IMR-90 (cell line): Measurements from ENCODE around the gene CDS2. TPM values are rescaled to one million over a fixed set of nuclear protein-coding genes. Genes with fewer than 3 reads are reported as not detected.
A peak's percentile ranks its signal among the peaks of the same experiment; 100 is the strongest.

ENCODE experiments used
- ATAC-seq: fragments of 200-7000 bp; cut with Tn5 transposase; 2 replicates; pipeline ENCODE4 v1.9.1; 2020; ENCODE audit warnings: low read depth, mild to moderate bottlenecking, moderate library complexity
- BruUV-seq: library from RNA; stranded (reverse); fragments of 400-500 nt; replicated peaks from 2 replicates; lab custom pipeline; 2021; lab: Mats Ljungman, UMichigan
- CTCF ChIA-PET: fragments of 300-600 bp; formaldehyde crosslinking; extraction: SDS; loops from one replicate; lab custom pipeline; 2021; ENCODE audit warnings: antibody characterized with exemption; lab: Yijun Ruan, JAX
- POLR2A ChIA-PET: fragments of 300-600 bp; sonication (Branson Sonifier 250); formaldehyde crosslinking; loops from one replicate; lab custom pipeline; 2022; ENCODE audit warnings: antibody characterized with exemption; ENCODE audit not compliant: unreplicated experiment; lab: Charles Lee
- DNase-seq: peaks from one replicate; pipeline ENCODE4 v3.0.0; 2013
- H2AFZ ChIP-seq: replicated peaks from 2 replicates; pipeline ENCODE3; 2013; ENCODE audit warnings: low read length, mild to moderate bottlenecking; ENCODE audit not compliant: poor library complexity
- H2AK5ac ChIP-seq: 2 replicates; pipeline ENCODE4 v1.6.1; 2013; ENCODE audit warnings: low read depth, low read length, inconsistent platforms
- H2AK9ac ChIP-seq: replicated peaks from 2 replicates; pipeline ENCODE3; 2013; ENCODE audit warnings: mild to moderate bottlenecking, low read depth, low read length, moderate library complexity; ENCODE audit not compliant: poor library complexity
- H2BK120ac ChIP-seq: 2 replicates; pipeline ENCODE4 v1.6.1; 2013; ENCODE audit warnings: low read depth, low read length, inconsistent platforms
- H2BK15ac ChIP-seq: 3 replicates; pipeline ENCODE4 v1.6.1; 2013; ENCODE audit warnings: low read depth, low read length, inconsistent platforms
- H2BK20ac ChIP-seq: 2 replicates; pipeline ENCODE4 v1.6.1; 2013; ENCODE audit warnings: low read depth, mild to moderate bottlenecking, inconsistent platforms, low read length, moderate library complexity
- H2BK5ac ChIP-seq: 2 replicates; pipeline ENCODE4 v1.6.1; 2013; ENCODE audit warnings: mild to moderate bottlenecking, low read depth, low read length, inconsistent platforms; ENCODE audit not compliant: poor library complexity, severe bottlenecking
- H3K14ac ChIP-seq: replicated peaks from 2 replicates; pipeline ENCODE4 v1.6.1; 2013; ENCODE audit warnings: low read depth, low read length, inconsistent platforms
- H3K18ac ChIP-seq: 2 replicates; pipeline ENCODE4 v1.6.1; 2013; ENCODE audit warnings: low read depth, low read length, control low read depth
- H3K23ac ChIP-seq: 2 replicates; pipeline ENCODE4 v1.6.1; 2013; ENCODE audit warnings: low read depth, low read length, inconsistent platforms
- H3K27ac ChIP-seq: 2 replicates; pipeline ENCODE4 v1.5.1; 2013; ENCODE audit warnings: mild to moderate bottlenecking, control low read depth, low read length; ENCODE audit not compliant: insufficient read depth
- H3K27me3 ChIP-seq: 2 replicates; pipeline ENCODE4 v1.6.1; 2013; ENCODE audit warnings: low read length; ENCODE audit not compliant: control insufficient read depth, insufficient read depth
- H3K36me3 ChIP-seq: 2 replicates; pipeline ENCODE4 v1.6.1; 2013; ENCODE audit warnings: low read length, mixed read lengths; ENCODE audit not compliant: control insufficient read depth, insufficient read depth
- H3K4ac ChIP-seq: 2 replicates; pipeline ENCODE4 v1.6.1; 2013; ENCODE audit warnings: low read depth, low read length, inconsistent platforms
- H3K4me1 ChIP-seq: 2 replicates; pipeline ENCODE4 v1.6.1; 2013; ENCODE audit warnings: low read length, mixed read lengths; ENCODE audit not compliant: control insufficient read depth, insufficient read depth
- H3K4me2 ChIP-seq: 2 replicates; pipeline ENCODE4 v1.6.1; 2013; ENCODE audit warnings: low read depth, mild to moderate bottlenecking, control low read depth, low read length, moderate library complexity
- H3K4me3 ChIP-seq: 2 replicates; pipeline ENCODE4 v1.5.1; 2013; ENCODE audit warnings: low read depth, mild to moderate bottlenecking, control low read depth, low read length, moderate library complexity; ENCODE audit not compliant: insufficient read depth
- H3K56ac ChIP-seq: 2 replicates; pipeline ENCODE4 v1.6.1; 2013; ENCODE audit warnings: low read length, inconsistent platforms; ENCODE audit not compliant: insufficient read depth; ENCODE audit errors: extremely low read depth
- H3K79me1 ChIP-seq, 2 experiments: 2 replicates each; pipeline ENCODE4 v1.6.1; 2013; ENCODE audit warnings: low read length in 2 of 2, inconsistent platforms in 1 of 2, low read depth in 1 of 2
- H3K9ac ChIP-seq: 2 replicates; pipeline ENCODE4 v1.6.1; 2013; ENCODE audit warnings: low read depth, low read length, control low read depth
- H3K9me1 ChIP-seq: 2 replicates; pipeline ENCODE4 v1.6.1; 2013; ENCODE audit warnings: low read length, inconsistent platforms; ENCODE audit not compliant: insufficient read depth
- H3K9me3 ChIP-seq: 2 replicates; pipeline ENCODE4 v1.6.1; 2013; ENCODE audit warnings: low read length; ENCODE audit not compliant: control insufficient read depth, insufficient read depth
- H4K20me1 ChIP-seq: 2 replicates; pipeline ENCODE4 v1.6.1; 2013; ENCODE audit warnings: low read length, inconsistent platforms; ENCODE audit not compliant: insufficient read depth
- H4K5ac ChIP-seq: 2 replicates; pipeline ENCODE4 v1.6.1; 2013; ENCODE audit warnings: mild to moderate bottlenecking, low read depth, low read length, control low read depth
- H4K8ac ChIP-seq, 2 experiments: 2 replicates each; pipeline ENCODE4 v1.6.1; 2013; ENCODE audit warnings: low read depth in 2 of 2, low read length in 2 of 2, control low read depth in 1 of 2, inconsistent platforms in 1 of 2
- H4K91ac ChIP-seq: 2 replicates; pipeline ENCODE4 v1.6.1; 2013; ENCODE audit warnings: low read depth, low read length, inconsistent platforms; ENCODE audit not compliant: insufficient read depth
- BHLHE40 ChIP-seq: fragments of 150-350 bp; IDR thresholded peaks from 2 replicates; pipeline ENCODE4 v1.6.1; 2016; ENCODE audit warnings: mild to moderate bottlenecking, low read depth, low read length
- CHD1 ChIP-seq: IDR thresholded peaks from 2 replicates; pipeline ENCODE4 v1.6.1; 2012; ENCODE audit warnings: low read depth, low read length, improper control_type of control experiment
- CTCF ChIP-seq: conservative IDR thresholded peaks from 2 replicates; pipeline ENCODE4 v1.5.1; 2012; ENCODE audit warnings: mild to moderate bottlenecking, low read depth, low read length, improper control_type of control experiment
- FOS ChIP-seq: fragments of 150-350 bp; IDR thresholded peaks from 2 replicates; pipeline ENCODE4 v1.6.1; 2016; ENCODE audit warnings: low read depth, low read length
- MAZ ChIP-seq: IDR thresholded peaks from 2 replicates; pipeline ENCODE4 v1.6.1; 2012; ENCODE audit warnings: low read depth, mild to moderate bottlenecking, low read length, improper control_type of control experiment, moderate library complexity, borderline replicate concordance
- NFE2L2 ChIP-seq: fragments of 150-350 bp; IDR thresholded peaks from 2 replicates; pipeline ENCODE4 v1.6.1; 2016; ENCODE audit warnings: low read depth, mild to moderate bottlenecking, low read length
- POLR2A ChIP-seq: IDR thresholded peaks from 2 replicates; pipeline ENCODE4 v1.6.1; 2012; ENCODE audit warnings: mild to moderate bottlenecking, low read depth, low read length
- RCOR1 ChIP-seq: IDR thresholded peaks from 2 replicates; pipeline ENCODE4 v1.6.1; 2012; ENCODE audit warnings: mild to moderate bottlenecking, low read length, improper control_type of control experiment; ENCODE audit not compliant: insufficient replicate concordance
- SMC3 ChIP-seq: fragments of 150-350 bp; IDR thresholded peaks from 2 replicates; pipeline ENCODE4 v1.6.1; 2016; ENCODE audit warnings: low read depth, mild to moderate bottlenecking, antibody characterized with exemption, low read length, moderate library complexity
- USF2 ChIP-seq: fragments of 150-350 bp; IDR thresholded peaks from 2 replicates; pipeline ENCODE4 v1.6.1; 2017; ENCODE audit warnings: mild to moderate bottlenecking, antibody characterized with exemption, low read length, low read depth
- WGBS, 2 experiments: methylation state at CpG; one replicate each; pipeline versions ENCODE4 v1.1.5 to v1.1.7; 2013; ENCODE audit warnings: missing lambda C conversion rate in 2 of 2; ENCODE audit not compliant: insufficient read length in 1 of 2; ENCODE audit errors: extremely low coverage in 2 of 2; 5-methylcytosine and 5-hydroxymethylcytosine counted together
- dilution Hi-C: fragments of 300-500 bp; cut with HindIII; formaldehyde crosslinking; loops from one replicate; pipeline ENCODE4 v1.14.3; 2018; ENCODE audit warnings: low sequenced_read_pairs; ENCODE audit not compliant: unreplicated experiment
- in situ Hi-C: fragments of 300-500 bp; cut with MboI; formaldehyde crosslinking; loops from 3 replicates; pipeline ENCODE4 v1.14.3; 2019; ENCODE audit warnings: low sequenced_read_pairs, inconsistent platforms, mixed read lengths
- intact Hi-C: fragments of 100-400 bp; cut with micrococcal nuclease; formaldehyde crosslinking; loops from 2 replicates; pipeline ENCODE4 v1.10.0; 2022
- polyA plus RNA-seq, 3 experiments: library from polyadenylated mRNA; depleted of rRNA; stranded (reverse); fragments of >200 nt; gene quantifications; 2 replicates each; pipeline ENCODE4 v1.2.3, GENCODE V29; 2012; ENCODE audit warnings: low replicate concordance in 1 of 3
- total RNA-seq: library from RNA; depleted of rRNA; stranded (reverse); fragments of >200 nt; gene quantifications from 2 replicates; pipeline ENCODE4 v1.2.3, GENCODE V29; 2012

Gene CDS2
- total and polyA plus RNA-seq, 2 of the 4 experiments (the other 2 are of a cell fraction), result 17.0 to 47.1 TPM

- Histone ChIP-seq H4K91ac (no peak overlapping the region), H3K4me3 (no peak overlapping the region), H4K5ac (no peak overlapping the region), H3K14ac (peak overlapping the region; percentile 46; the same call in 1 of the 2 replicates), H3K27ac (no peak overlapping the region; the same call in 1 of the 2 replicates), H3K4me1 (peaks cover 32% of the 10 kb centered on the region), H3K79me1 (peaks cover 47 to 96% of the 10 kb centered on the region in 2 experiments), H3K4me2 (peak overlapping the region; percentile 72; the same call in 1 of the 2 replicates), H3K56ac (no peak overlapping the region), H3K4ac (peak overlapping the region; percentile 17; the same call in 1 of the 2 replicates), H4K20me1 (peaks cover 22% of the 10 kb centered on the region), H2BK5ac (peak overlapping the region; percentile 56), H2BK20ac (no peak overlapping the region; the same call in 1 of the 2 replicates), H3K36me3 (no peaks in the 10 kb centered on the region), H2AFZ (no peak overlapping the region), H3K18ac (peak overlapping the region; percentile 28; the same call in 1 of the 2 replicates), H2BK120ac (peak overlapping the region; percentile 9; the same call in 1 of the 2 replicates), H2AK9ac (no peak overlapping the region), H4K8ac (0 out of 4 replicates have a peak overlapping the region, but pooled peaks of 1 of the 2 experiments have one; percentile 30), H3K23ac (no peak overlapping the region), H2BK15ac (no peak overlapping the region), H3K9me1 (peaks cover 43% of the 10 kb centered on the region), H2AK5ac (no peak overlapping the region), H3K27me3 (no peaks in the 10 kb centered on the region), H3K9me3 (no peaks in the 10 kb centered on the region), H3K9ac (no peak overlapping the region)
- in situ Hi-C loops (no loop called here), intact Hi-C loops (no loop called here), dilution Hi-C loops (no loop called here)
- TF ChIP-seq FOS, result no peak
- no peak for TF ChIP-seq POLR2A
- TF ChIP-seq NFE2L2, result no peak
- no peak for TF ChIP-seq RCOR1
- no peak for TF ChIP-seq CTCF
- TF ChIP-seq CHD1, result no peak
- TF ChIP-seq SMC3, result no peak
- TF ChIP-seq USF2, result no peak
- TF ChIP-seq BHLHE40, result no peak
- no peak for TF ChIP-seq MAZ
- BruUV-seq, result no TSS peak
- ChIA-PET POLR2A (no interaction called here), CTCF (interaction anchor here (1.0 kb wide), 1 partner anchor 27 kb away, joined by 5 read pairs; the partner anchor contains the start of gene CDS2)
- ATAC-seq (no peak), DNase-seq (no peak)
- no CpG with 5 or more reads among the region's 3 CpGs for WGBS, 2 experiments
Observed at GRCh38 chr20:5153152-5153467, 26.3 kb downstream of the CDS2 start.
